ENCODE data around the gene LMAN2. TPM values are rescaled to one million over a fixed set of nuclear protein-coding genes. Genes with fewer than 3 reads are reported as not detected.

The LMAN2 gene
- total RNA-seq, 1 experiment from 2014 or later = 106 TPM

DNA sequence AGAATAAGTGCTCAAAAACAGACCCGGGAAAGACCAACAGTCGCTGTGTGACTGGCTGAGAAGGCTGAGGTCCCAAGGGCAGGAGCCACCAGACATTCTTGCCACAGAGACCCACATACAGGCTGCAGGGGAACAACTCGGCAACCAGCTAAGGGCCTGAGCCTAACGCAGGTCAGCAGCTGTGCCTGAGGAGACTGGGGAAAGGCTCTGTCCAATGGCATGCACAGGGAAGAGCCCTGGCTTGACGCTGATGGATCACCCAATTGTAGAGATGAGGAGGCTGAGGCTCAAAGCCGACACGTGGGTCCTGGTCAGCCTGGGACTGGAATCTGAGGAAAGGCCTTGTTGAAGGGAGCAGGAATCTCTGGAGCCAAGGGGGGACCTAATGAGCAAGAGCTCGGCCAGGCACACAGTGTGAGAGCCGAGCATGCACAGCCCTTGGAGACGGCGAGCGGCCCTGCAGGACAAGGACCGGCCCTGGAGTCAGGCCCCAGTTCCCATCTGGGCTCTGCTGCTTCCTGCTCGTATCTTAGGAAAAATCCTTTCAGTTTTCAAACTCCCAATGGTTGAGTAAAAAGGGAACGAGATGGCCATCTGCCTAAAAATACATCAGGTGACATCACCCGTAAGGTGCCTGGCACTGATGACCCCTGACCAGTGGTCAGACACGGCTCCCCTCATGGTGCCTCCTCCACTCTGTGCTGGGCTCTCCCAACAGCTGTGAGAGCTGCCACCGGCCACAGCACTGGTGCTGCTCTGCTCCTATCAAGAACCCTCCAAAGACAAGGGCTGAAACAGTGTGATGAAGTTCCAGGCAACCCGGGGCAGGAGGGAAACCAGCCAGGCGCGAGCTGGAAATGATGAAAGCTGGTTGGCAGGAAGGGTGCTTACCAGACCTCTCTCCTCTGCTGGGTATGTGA lies 16.4 kb downstream of the LMAN2 start:
- H3K18ac ChIP-seq (ENCODE audit: insufficient read length, low read depth, low read length) = no peak overlapping the region
- H2AK5ac ChIP-seq (ENCODE audit: insufficient read length, low read length) = no peak overlapping the region
- Mint-ChIP-seq H3K4me3 (no peak overlapping the region), H3K27me3 (ENCODE audit: low read depth) (no peaks in the 10 kb centered on the region; the same call in 1 of the 2 replicates), H3K4me1 (peaks cover 9 to 23% of the 10 kb centered on the region in 2 experiments), H3K9me3 (no peaks in the 10 kb centered on the region), H3K36me3 (ENCODE audit: insufficient read depth in 1 of 3, low read depth in 3 of 3) (peaks cover 20 to 76% (median 68%) of the 10 kb centered on the region in 3 experiments; a peak in 6 of 7 replicates), H3K27ac (no peak overlapping the region; a peak in 1 of 7 replicates)
- no peak overlapping the region for H3K4me2 ChIP-seq (ENCODE audit: insufficient read depth, insufficient read length, low read length)
- no peak overlapping the region for H3K23ac ChIP-seq (ENCODE audit: insufficient read length, low read depth, low read length)
- no peak overlapping the region for H3K56ac ChIP-seq (ENCODE audit: insufficient read length, low read depth, low read length)
- no peak overlapping the region for H2BK120ac ChIP-seq (ENCODE audit: low read depth, low read length, poor library complexity, severe bottlenecking)
- no peak overlapping the region for H3K4ac ChIP-seq (ENCODE audit: low read depth, low read length)
- H4K20me1 ChIP-seq (ENCODE audit: control insufficient read depth, insufficient read depth, insufficient read length) = no peaks in the 10 kb centered on the region
- H3K14ac ChIP-seq (ENCODE audit: insufficient read depth, low read length) = no peak overlapping the region
- H3K9ac ChIP-seq (ENCODE audit: extremely low read depth, insufficient read length, low read length) = no peak overlapping the region
- no peaks in the 10 kb centered on the region for H3K79me1 ChIP-seq (ENCODE audit: insufficient read depth, low read depth, low read length, poor library complexity, severe bottlenecking)
- no peaks in the 10 kb centered on the region for H3K27me3 ChIP-seq (ENCODE audit: insufficient read depth, low read length)
- no peak overlapping the region for H4K5ac ChIP-seq (ENCODE audit: insufficient read length, low read depth, low read length)
- no peak overlapping the region for H3K27ac ChIP-seq (ENCODE audit: insufficient read length, low read depth, low read length)
- H2AFZ ChIP-seq (ENCODE audit: low read length) = no peak overlapping the region
- H2BK20ac ChIP-seq (ENCODE audit: low read depth, low read length, poor library complexity, severe bottlenecking) = no peak overlapping the region
- H2BK12ac ChIP-seq (ENCODE audit: insufficient read length, low read depth, low read length) = no peak overlapping the region
- no peaks in the 10 kb centered on the region for H3K9me3 ChIP-seq (ENCODE audit: control insufficient read depth, low read depth, low read length)
- no peaks in the 10 kb centered on the region; the same call in 1 of the 2 replicates for H3K79me2 ChIP-seq (ENCODE audit: insufficient read depth, low read length)
- H3T11ph ChIP-seq (ENCODE audit: low read length) = no peak overlapping the region
- DNase-seq = no peak
- no peak overlapping the region for H4K8ac ChIP-seq (replicated peaks; ENCODE audit: insufficient read length, low read depth, low read length)
- no CpG with 5 or more reads among the region's 21 CpGs for WGBS (ENCODE audit: extremely low coverage, insufficient read length, low lambda C conversion rate)
- H3K4me1 ChIP-seq (ENCODE audit: insufficient read depth, low read length) = peaks cover 6% of the 10 kb centered on the region; the same call in 1 of the 2 replicates
- H2BK15ac ChIP-seq (ENCODE audit: low read depth, low read length) = no peak overlapping the region
- no peaks in the 10 kb centered on the region for H3K23me2 ChIP-seq (ENCODE audit: insufficient read length, low read depth, low read length, poor library complexity, severe bottlenecking)
- TF ChIP-seq, protein P1, sequence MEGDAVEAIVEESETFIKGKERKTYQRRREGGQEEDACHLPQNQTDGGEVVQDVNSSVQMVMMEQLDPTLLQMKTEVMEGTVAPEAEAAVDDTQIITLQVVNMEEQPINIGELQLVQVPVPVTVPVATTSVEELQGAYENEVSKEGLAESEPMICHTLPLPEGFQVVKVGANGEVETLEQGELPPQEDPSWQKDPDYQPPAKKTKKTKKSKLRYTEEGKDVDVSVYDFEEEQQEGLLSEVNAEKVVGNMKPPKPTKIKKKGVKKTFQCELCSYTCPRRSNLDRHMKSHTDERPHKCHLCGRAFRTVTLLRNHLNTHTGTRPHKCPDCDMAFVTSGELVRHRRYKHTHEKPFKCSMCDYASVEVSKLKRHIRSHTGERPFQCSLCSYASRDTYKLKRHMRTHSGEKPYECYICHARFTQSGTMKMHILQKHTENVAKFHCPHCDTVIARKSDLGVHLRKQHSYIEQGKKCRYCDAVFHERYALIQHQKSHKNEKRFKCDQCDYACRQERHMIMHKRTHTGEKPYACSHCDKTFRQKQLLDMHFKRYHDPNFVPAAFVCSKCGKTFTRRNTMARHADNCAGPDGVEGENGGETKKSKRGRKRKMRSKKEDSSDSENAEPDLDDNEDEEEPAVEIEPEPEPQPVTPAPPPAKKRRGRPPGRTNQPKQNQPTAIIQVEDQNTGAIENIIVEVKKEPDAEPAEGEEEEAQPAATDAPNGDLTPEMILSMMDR (conservative IDR thresholded peaks at IDR 0.05) = no peak
- no peak overlapping the region for H4K91ac ChIP-seq (ENCODE audit: insufficient read length, low read depth, low read length)
- H2BK5ac ChIP-seq (ENCODE audit: insufficient read length, low read length) = no peak overlapping the region
